Uterus (tissue), 4 donors: ENCODE measurements around the gene PDE10A. TPM values are rescaled to one million over a fixed set of nuclear protein-coding genes. Genes with fewer than 3 reads are reported as not detected.

ENCODE experiments used
- DNase-seq, 2 donors: peaks; one replicate each; pipeline ENCODE4 v3.0.0-alpha.2; 2019 to 2020
- H3K27ac ChIP-seq, 2 donors: fragments of 200-600 bp; sonication (generic); 1 replicate in 1 of 2; 2 replicates in 1 of 2; pipeline ENCODE4 v1.5.1; 2016 to 2018
- H3K27me3 ChIP-seq, 2 donors: fragments of 200-600 bp; sonication (generic); one replicate each; pipeline ENCODE4 v1.5.1; 2018 to 2019; ENCODE audit warnings: control low read depth in 1 of 2
- H3K36me3 ChIP-seq, 2 donors: fragments of 200-600 bp; sonication (generic); one replicate each; pipeline ENCODE4 v1.5.1; 2019; ENCODE audit warnings: control low read depth in 1 of 2
- H3K4me1 ChIP-seq, 2 donors: fragments of 200-600 bp; sonication (generic); one replicate each; pipeline ENCODE4 v1.5.1; 2018 to 2019; ENCODE audit warnings: control low read depth in 1 of 2
- H3K4me3 ChIP-seq, 2 donors: fragments of 200-600 bp; sonication (generic); 1 replicate in 1 of 2; 2 replicates in 1 of 2; pipeline ENCODE4 v1.5.1; 2018 to 2019; ENCODE audit warnings: mild to moderate bottlenecking in 1 of 2
- H3K9me3 ChIP-seq, 2 donors: fragments of 200-600 bp; sonication (generic); one replicate each; pipeline ENCODE4 v1.5.1; 2019; ENCODE audit warnings: control low read depth in 1 of 2
- POLR2A ChIP-seq, 2 donors: fragments of 450-650 bp; IDR thresholded peaks; one replicate each; pipeline ENCODE4 v1.6.1; 2016; ENCODE audit warnings: antibody characterized with exemption in 2 of 2, mild to moderate bottlenecking in 1 of 2, moderate library complexity in 1 of 2
- intact Hi-C: fragments of 100-400 bp; cut with DNase I; formaldehyde crosslinking; loops from one replicate; pipeline ENCODE4 v1.15.1; 2023; ENCODE audit warnings: low total_unique reads
- total RNA-seq, 4 donors: library from RNA; depleted of rRNA in 3 of 4; stranded (reverse); fragments of >200 nt in 3 of 4; gene quantifications; one replicate each; pipeline versions ENCODE4 v1.1.0 to v1.2.4, GENCODE V29; 2014 to 2023
- TF ChIP-seq, protein P1 (sequence below), 4 experiments: fragments of 200-600 bp in 2 of 4; fragments of 450-650 bp in 2 of 4; sonication (generic) in 2 of 4; IDR thresholded peaks; one replicate each; pipeline ENCODE4 v1.5.1; 2016 to 2019; ENCODE audit warnings: antibody characterized with exemption in 4 of 4, mild to moderate bottlenecking in 2 of 4, moderate library complexity in 1 of 4
- donor health status: DM: yes; HTN: yes; CAD: no.

PDE10A gene
- total RNA-seq, 4 donors from 2014 or later, result 13.0 to 73.5 (median 36.4) TPM

GRCh38 chr6:165686596-165687365 is 23.7 kb upstream of the PDE10A start:
- Histone ChIP-seq H3K27ac (no peak overlapping the region), H3K4me1 (no peaks in the 10 kb centered on the region), H3K27me3 (no peaks in the 10 kb centered on the region), H3K36me3 (no peaks in the 10 kb centered on the region), H3K9me3 (no peaks in the 10 kb centered on the region), H3K4me3 (no peak overlapping the region)
- no peak for TF ChIP-seq POLR2A (IDR thresholded peaks at IDR 0.05)
- TF ChIP-seq, protein P1, sequence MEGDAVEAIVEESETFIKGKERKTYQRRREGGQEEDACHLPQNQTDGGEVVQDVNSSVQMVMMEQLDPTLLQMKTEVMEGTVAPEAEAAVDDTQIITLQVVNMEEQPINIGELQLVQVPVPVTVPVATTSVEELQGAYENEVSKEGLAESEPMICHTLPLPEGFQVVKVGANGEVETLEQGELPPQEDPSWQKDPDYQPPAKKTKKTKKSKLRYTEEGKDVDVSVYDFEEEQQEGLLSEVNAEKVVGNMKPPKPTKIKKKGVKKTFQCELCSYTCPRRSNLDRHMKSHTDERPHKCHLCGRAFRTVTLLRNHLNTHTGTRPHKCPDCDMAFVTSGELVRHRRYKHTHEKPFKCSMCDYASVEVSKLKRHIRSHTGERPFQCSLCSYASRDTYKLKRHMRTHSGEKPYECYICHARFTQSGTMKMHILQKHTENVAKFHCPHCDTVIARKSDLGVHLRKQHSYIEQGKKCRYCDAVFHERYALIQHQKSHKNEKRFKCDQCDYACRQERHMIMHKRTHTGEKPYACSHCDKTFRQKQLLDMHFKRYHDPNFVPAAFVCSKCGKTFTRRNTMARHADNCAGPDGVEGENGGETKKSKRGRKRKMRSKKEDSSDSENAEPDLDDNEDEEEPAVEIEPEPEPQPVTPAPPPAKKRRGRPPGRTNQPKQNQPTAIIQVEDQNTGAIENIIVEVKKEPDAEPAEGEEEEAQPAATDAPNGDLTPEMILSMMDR (IDR thresholded peaks at IDR 0.05), result no peak
- no peak for DNase-seq
- intact Hi-C loops, result no loop called here

- no peaks in the 10 kb centered on the region for H3K9me3 ChIP-seq
- DNase-seq, result no peak
- intact Hi-C loops, result no loop called here
- H3K4me3 ChIP-seq, result no peak overlapping the region
- no peak overlapping the region for H3K27ac ChIP-seq
- H3K27me3 ChIP-seq, result no peaks in the 10 kb centered on the region
- H3K4me1 ChIP-seq, result no peaks in the 10 kb centered on the region
- H3K36me3 ChIP-seq, result no peaks in the 10 kb centered on the region
- TF ChIP-seq, protein P1 (IDR thresholded peaks at IDR 0.05), result no peak
- TF ChIP-seq POLR2A (IDR thresholded peaks at IDR 0.05), result no peak
Observed at GRCh38 chr6:165685302-165685701, 22.3 kb upstream of the PDE10A start.

DNA sequence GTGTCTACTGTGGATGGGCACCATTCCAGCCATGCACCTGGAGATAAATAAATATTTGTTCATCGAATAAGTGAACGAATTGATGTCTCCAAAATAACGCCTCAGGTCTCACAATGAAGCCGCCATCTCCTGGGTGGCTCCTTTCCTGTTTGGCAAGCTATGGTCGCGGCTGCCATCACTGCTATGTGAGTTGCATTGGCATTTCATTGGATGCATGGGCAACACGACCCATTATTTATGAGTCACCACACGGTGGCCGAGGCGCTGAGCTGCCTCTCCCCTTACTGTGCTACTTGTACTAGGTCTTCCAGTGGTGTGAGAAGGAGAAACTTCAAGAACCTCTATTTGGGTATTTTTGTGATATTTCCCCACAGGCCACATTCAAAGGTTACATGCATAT is 21.3 kb upstream of the PDE10A start:
- no peaks in the 10 kb centered on the region for H3K36me3 ChIP-seq
- H3K4me3 ChIP-seq, result no peak overlapping the region
- no peaks in the 10 kb centered on the region for H3K27me3 ChIP-seq
- DNase-seq, result no peak
- no peaks in the 10 kb centered on the region for H3K4me1 ChIP-seq
- no peak overlapping the region for H3K27ac ChIP-seq
- no peak for TF ChIP-seq POLR2A (IDR thresholded peaks at IDR 0.05)
- H3K9me3 ChIP-seq, result no peaks in the 10 kb centered on the region
- intact Hi-C loops, result no loop called here

- no peak for DNase-seq
- no peak for TF ChIP-seq POLR2A (IDR thresholded peaks at IDR 0.05)
- H3K36me3 ChIP-seq, result no peaks in the 10 kb centered on the region
- intact Hi-C loops, result no loop called here
- H3K27me3 ChIP-seq, result no peaks in the 10 kb centered on the region
- H3K4me3 ChIP-seq, result no peak overlapping the region
- H3K27ac ChIP-seq, result no peak overlapping the region
- H3K4me1 ChIP-seq, result no peaks in the 10 kb centered on the region
- H3K9me3 ChIP-seq, result no peaks in the 10 kb centered on the region
Observed at GRCh38 chr6:165680975-165681374, 17.9 kb upstream of the PDE10A start.

DNA sequence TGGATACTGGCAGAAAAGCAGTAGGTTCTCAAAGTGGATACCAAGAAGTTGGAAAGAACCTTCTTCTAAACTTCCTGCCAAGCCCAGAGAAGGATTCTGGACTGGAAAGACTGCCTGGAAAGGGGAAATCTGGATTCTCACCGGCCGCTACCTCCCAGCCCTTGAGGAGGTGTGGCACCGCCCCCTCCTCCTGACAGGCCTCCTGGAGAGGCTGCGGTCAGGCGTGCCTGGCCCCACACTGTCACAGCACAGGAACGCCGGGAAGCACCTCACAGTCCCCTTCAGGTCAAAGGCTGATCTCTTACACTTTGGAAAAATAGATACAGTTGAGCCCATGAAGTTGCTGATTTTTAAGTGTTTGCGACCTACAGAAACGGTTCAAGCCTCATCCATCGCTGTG is 16.3 kb upstream of the PDE10A start:
- H3K27me3 ChIP-seq, result no peaks in the 10 kb centered on the region
- TF ChIP-seq POLR2A (IDR thresholded peaks at IDR 0.05), result no peak
- TF ChIP-seq, protein P1 (IDR thresholded peaks at IDR 0.05), result no peak
- H3K4me1 ChIP-seq, result no peaks in the 10 kb centered on the region
- H3K4me3 ChIP-seq, result no peak overlapping the region
- DNase-seq, result no peak
- intact Hi-C loops, result no loop called here
- H3K36me3 ChIP-seq, result no peaks in the 10 kb centered on the region
- no peaks in the 10 kb centered on the region for H3K9me3 ChIP-seq
- no peak overlapping the region for H3K27ac ChIP-seq

GRCh38 chr6:165678904-165679303 is 15.9 kb upstream of the PDE10A start:
- Histone ChIP-seq H3K4me3 (no peak overlapping the region), H3K27ac (no peak overlapping the region), H3K4me1 (no peaks in the 10 kb centered on the region), H3K9me3 (no peaks in the 10 kb centered on the region), H3K27me3 (no peaks in the 10 kb centered on the region), H3K36me3 (no peaks in the 10 kb centered on the region)
- intact Hi-C loops, result no loop called here
- no peak for DNase-seq
- no peak for TF ChIP-seq POLR2A (IDR thresholded peaks at IDR 0.05)
- TF ChIP-seq, protein P1 (IDR thresholded peaks at IDR 0.05), result no peak
